ENCODE results near the gene WRAP53.
A peak's percentile ranks its signal among the peaks of the same experiment; 100 is the strongest.

WRAP53 gene

DNA sequence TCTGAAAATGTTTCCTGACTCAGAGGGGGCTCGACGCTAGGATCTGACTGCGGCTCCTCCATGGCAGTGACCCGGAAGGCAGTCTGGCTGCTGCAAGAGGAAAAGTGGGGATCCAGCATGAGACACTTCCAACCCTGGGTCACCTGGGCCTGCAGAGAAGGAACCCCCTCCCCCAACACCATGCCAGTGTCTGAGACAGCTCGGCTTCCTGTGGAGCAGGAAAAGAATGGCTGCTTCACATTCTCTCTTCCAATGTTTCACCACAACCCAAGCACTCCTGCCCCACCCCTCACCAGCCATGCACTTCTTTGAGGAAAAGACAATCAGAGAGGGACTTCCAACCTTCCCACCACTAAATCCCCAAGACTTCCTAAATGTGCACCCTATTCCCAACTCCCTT is 11.7 kb upstream of the WRAP53 start:
- DNase-seq (ENCODE audit: low read depth, low spot score), result no peak
- ChIA-PET POLR2A (interaction anchor here (1.5 kb wide), 1 partner anchor 11 kb away, joined by 4 read pairs; the partner anchor contains the start of gene TP53), CTCF (interaction anchor here (0.9 to 3.8 kb wide), 4 partner anchors 11 to 87 kb away, joined by 3 to 21 read pairs (median 4); partner anchors contain the start of genes TP53 and WRAP53)
- H3K4me3 ChIP-seq (ENCODE audit: low read depth, low read length), result no peak overlapping the region
- TF ChIP-seq, protein P1, sequence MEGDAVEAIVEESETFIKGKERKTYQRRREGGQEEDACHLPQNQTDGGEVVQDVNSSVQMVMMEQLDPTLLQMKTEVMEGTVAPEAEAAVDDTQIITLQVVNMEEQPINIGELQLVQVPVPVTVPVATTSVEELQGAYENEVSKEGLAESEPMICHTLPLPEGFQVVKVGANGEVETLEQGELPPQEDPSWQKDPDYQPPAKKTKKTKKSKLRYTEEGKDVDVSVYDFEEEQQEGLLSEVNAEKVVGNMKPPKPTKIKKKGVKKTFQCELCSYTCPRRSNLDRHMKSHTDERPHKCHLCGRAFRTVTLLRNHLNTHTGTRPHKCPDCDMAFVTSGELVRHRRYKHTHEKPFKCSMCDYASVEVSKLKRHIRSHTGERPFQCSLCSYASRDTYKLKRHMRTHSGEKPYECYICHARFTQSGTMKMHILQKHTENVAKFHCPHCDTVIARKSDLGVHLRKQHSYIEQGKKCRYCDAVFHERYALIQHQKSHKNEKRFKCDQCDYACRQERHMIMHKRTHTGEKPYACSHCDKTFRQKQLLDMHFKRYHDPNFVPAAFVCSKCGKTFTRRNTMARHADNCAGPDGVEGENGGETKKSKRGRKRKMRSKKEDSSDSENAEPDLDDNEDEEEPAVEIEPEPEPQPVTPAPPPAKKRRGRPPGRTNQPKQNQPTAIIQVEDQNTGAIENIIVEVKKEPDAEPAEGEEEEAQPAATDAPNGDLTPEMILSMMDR (IDR thresholded peaks at IDR 0.05; ENCODE audit: insufficient read depth, low read length, missing control alignments), result no peak

DNA sequence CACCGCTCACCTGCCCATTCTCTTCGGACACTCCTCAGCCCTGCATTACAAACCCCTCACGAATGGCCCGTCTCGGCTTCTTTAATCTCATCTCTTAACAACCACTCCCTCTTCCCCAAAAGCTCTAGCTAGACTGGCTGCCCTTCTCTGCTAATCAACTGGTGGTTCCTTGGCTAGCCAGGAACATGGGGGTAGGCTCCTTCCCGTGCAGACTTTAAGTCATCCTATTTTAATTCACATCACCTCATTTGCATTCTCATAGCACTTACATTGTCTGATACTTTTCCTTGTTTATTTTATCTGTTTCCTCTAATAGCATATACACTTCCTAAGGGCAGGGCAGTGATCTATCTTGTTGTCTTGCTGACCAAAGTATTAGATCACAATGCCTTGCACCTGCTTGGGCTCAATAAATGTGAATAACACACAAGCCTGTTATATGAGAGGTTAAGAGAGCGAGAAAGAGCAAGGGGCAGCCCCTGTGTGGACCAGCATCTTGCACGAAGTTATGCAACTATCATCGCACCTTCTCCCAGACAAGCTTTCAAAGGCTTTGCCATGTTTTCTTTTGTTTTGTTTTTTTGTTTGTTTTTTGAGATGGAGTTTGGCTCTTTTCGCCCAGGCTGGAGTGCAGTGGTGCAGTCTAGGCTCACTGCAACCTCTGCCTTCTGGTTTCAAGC is 10.7 kb upstream of the WRAP53 start:
- TF ChIP-seq, protein P1 (IDR thresholded peaks at IDR 0.05; ENCODE audit: insufficient read depth, low read length, missing control alignments), result no peak
- H3K4me3 ChIP-seq (ENCODE audit: low read depth, low read length), result no peak overlapping the region
- CTCF ChIA-PET, result interaction anchor here (0.7 to 3.8 kb wide), 6 partner anchors 10 to 69 kb away, joined by 3 to 21 read pairs (median 4); partner anchors contain the start of genes SAT2, TP53 and WRAP53
- no peak for DNase-seq (ENCODE audit: low read depth, low spot score)
- POLR2A ChIA-PET, result interaction anchor here (1.5 kb wide), 1 partner anchor 10 kb away, joined by 4 read pairs; the partner anchor contains the start of gene TP53

DNA sequence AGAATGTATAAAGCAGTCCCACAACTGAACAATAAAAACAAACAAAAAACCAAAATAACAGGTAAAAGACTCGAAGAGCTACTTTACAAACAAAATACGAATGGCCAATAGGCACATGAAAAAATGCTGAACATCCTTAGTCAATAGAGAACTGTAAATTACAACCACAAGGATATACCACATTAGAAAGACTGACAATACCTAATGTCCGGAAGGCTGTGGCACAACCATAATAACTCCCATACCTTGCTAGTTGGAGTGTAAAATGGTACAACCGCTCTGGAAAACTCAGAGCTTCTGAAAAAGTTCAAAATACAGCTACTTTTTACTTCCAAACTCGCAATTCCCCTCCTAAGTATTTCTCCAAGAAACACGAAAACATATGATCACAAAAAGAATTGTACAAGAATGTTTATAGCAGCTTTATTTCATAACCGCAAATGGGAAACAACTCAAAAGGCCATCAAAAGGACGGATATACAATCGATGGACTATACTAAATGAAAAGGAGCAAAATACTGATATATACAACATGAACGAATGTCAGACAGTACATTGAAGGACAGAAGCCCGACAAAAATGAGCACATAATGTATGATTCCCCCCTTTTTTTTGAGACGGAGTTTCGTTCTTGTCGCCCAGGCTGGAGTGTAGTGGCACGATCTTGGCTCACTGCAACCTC is 3.3 kb upstream of the WRAP53 start:
- ChIA-PET CTCF (interaction anchor here (0.8 to 9.5 kb wide), 3 partner anchors 12 to 71 kb away, joined by 3 to 201 read pairs (median 3); partner anchors contain the start of genes SAT2 and SHBG), POLR2A (no interaction called here)
- peak overlapping the region; percentile 99 for H3K4me3 ChIP-seq (ENCODE audit: low read depth, low read length)
- TF ChIP-seq, protein P1 (IDR thresholded peaks at IDR 0.05; ENCODE audit: insufficient read depth, low read length, missing control alignments), result no peak
- no peak for DNase-seq (ENCODE audit: low read depth, low spot score)

DNA sequence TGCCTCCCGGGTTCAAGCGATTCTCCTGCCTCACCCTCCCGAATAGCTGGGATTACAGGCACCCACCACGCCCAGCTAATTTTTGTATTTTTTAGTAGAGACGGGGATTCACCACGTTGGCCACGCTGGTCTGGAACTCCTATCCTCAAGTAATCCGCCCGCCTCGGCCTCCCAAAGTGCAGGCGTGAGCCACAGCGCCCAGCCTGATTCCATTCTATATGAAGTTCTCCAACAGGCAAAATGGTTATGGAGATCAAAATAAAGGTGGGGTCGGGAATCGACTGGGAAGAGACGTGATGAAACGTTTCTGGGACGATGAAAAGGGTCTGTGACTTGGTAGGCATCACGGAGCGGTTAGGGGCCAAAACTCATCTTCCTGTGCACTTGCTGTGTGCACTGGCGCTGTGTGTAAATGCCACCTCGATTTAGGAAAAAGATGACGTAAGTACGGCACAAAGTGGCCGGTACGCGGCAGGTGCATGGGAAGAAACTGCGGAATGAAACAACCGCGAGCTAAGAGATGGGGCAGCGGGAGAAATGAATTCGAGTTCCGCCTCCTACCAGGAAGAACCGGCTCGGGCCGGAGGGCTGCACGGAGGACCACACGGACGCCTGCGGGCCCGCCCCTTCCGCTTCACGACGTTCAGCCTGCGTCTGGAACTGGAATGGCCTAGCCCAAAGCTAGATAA is 2.6 kb upstream of the WRAP53 start:
- POLR2A ChIA-PET, result interaction anchor here (0.6 to 3.0 kb wide), 12 partner anchors 11 to 356 kb away, joined by 3 to 21 read pairs (median 5); partner anchors contain the start of genes CD68, EFNB3, FXR2 and MPDU1
- TF ChIP-seq, protein P1 (IDR thresholded peaks at IDR 0.05; ENCODE audit: insufficient read depth, low read length, missing control alignments), result no peak
- peak; percentile 45 for DNase-seq (ENCODE audit: low read depth, low spot score)
- CTCF ChIA-PET, result interaction anchor here (0.8 to 9.5 kb wide), 12 partner anchors 10 to 248 kb away, joined by 3 to 201 read pairs (median 24); partner anchors contain the start of genes MPDU1, SAT2, SHBG and SOX15
- H3K4me3 ChIP-seq (ENCODE audit: low read depth, low read length), result peak overlapping the region; percentile 99

DNA sequence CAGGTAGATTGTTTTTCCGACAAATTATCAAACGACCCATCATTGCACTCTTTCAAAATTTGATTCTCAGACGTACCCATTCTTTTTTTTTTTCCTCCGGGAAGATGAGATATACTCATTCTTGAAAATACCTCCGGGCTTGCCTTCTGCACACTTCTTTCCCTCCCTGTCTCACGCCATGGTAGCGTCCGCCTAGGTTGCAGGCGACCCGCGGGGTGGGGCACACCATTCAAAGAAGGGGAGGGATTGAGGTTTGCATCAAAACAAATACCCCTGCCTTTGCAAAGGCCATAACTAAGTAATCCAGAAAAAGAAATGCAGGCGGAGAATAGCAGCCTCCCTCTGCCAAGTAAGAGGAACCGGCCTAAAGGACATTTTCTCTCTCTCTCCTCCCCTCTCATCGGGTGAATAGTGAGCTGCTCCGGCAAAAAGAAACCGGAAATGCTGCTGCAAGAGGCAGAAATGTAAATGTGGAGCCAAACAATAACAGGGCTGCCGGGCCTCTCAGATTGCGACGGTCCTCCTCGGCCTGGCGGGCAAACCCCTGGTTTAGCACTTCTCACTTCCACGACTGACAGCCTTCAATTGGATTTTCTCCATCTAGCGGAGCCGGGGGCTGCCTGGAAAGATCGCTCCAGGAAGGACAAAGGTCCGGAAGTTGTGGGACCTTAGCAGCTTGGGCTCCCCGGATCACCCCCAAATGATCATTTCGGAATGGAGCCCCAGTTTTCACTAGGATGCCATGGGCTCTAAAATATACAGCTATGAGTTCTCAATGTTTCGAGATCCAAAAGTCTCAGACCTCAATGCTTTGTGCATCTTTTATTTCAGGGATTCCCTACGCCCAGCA is 1.8 kb upstream of the WRAP53 start:
- peak overlapping the region; percentile 99 for H3K4me3 ChIP-seq (ENCODE audit: low read depth, low read length)
- peak; percentile 28 for DNase-seq (ENCODE audit: low read depth, low spot score)
- CTCF ChIA-PET, result interaction anchor here (0.8 to 9.5 kb wide), 27 partner anchors 11 to 641 kb away, joined by 3 to 201 read pairs (median 13); partner anchors contain the start of genes CD68, FXR2, MPDU1 and SAT2
- POLR2A ChIA-PET, result interaction anchor here (0.6 to 3.0 kb wide), 18 partner anchors 9 to 357 kb away, joined by 3 to 21 read pairs (median 4); partner anchors contain the start of genes CD68, EFNB3, FXR2 and MPDU1
- TF ChIP-seq, protein P1 (IDR thresholded peaks at IDR 0.05; ENCODE audit: insufficient read depth, low read length, missing control alignments), result no peak

All from AG04449 (cell line).